GM10266 (cell line): ENCODE results near the gene CHST5.

Experiments used
- DNase-seq: peaks from one replicate; pipeline ENCODE4 v3.0.0; 2012; ENCODE audit errors: extremely low spot score
- CTCF ChIP-seq: IDR thresholded peaks from 2 replicates; pipeline ENCODE4 v1.5.1; 2012; ENCODE audit warnings: mild to moderate bottlenecking, low read depth; ENCODE audit not compliant: control insufficient read depth, insufficient read depth; ENCODE audit errors: missing control alignments

The CHST5 gene

GRCh38 chr16:75565640-75566039, 29.7 kb upstream of the CHST5 start:
- TF ChIP-seq CTCF = no peak
- DNase-seq = no peak

GRCh38 chr16:75559564-75560372, 23.9 kb upstream of the CHST5 start:
- no peak for DNase-seq
- TF ChIP-seq CTCF = no peak

GRCh38 chr16:75558846-75559401, 23.0 kb upstream of the CHST5 start:
- DNase-seq = no peak
- TF ChIP-seq CTCF = no peak

GRCh38 chr16:75556431-75556950, 20.6 kb upstream of the CHST5 start:
- TF ChIP-seq CTCF = no peak
- no peak for DNase-seq

- peak; percentile 96 for DNase-seq
- no peak for TF ChIP-seq CTCF
These were observed 20.0 kb upstream of the CHST5 start, which contains the start of gene TMEM231 for GRCh38 chr16:75555707-75556430. Gene TMEM231 (minus strand): TSS chr16:75556252. CDS start chr16:75556209, 43 bp downstream.

GRCh38 chr16:75555213-75555706, 19.4 kb upstream of the CHST5 start:
- DNase-seq = peak; percentile 78
- TF ChIP-seq CTCF = no peak
